Endothelial cell of umbilical vein (primary cell): Measurements from ENCODE around the gene USP40.

Experiments used
- EZH2 ChIP-seq: IDR thresholded peaks from 2 replicates; pipeline ENCODE4 v1.6.1; 2012; ENCODE audit warnings: borderline replicate concordance, low read depth, mild to moderate bottlenecking, moderate library complexity, low read length, inconsistent platforms; ENCODE audit not compliant: severe bottlenecking
- GATA2 ChIP-seq: IDR thresholded peaks from 2 replicates; pipeline ENCODE4 v1.7.0; 2011; ENCODE audit warnings: low read depth, mild to moderate bottlenecking, moderate library complexity, mixed read lengths, low read length; ENCODE audit not compliant: insufficient read length, insufficient read depth
- JUN ChIP-seq: IDR thresholded peaks from 2 replicates; pipeline ENCODE4 v1.6.1; 2011; ENCODE audit warnings: borderline replicate concordance, low read depth; ENCODE audit not compliant: insufficient read length, insufficient read depth
- POLR2A ChIP-seq: IDR thresholded peaks from 2 replicates; pipeline ENCODE4 v1.6.1; 2012; ENCODE audit warnings: low read depth, mild to moderate bottlenecking, control low read depth, low read length
- POLR2AphosphoS5 ChIP-seq: IDR thresholded peaks from 2 replicates; pipeline ENCODE4 v1.6.1; 2012; ENCODE audit warnings: low read depth, mild to moderate bottlenecking, control low read depth, low read length, moderate library complexity; ENCODE audit not compliant: insufficient read depth
- TF ChIP-seq, protein P1 (sequence below), 2 donors: IDR thresholded peaks; 1 replicate in 1 of 2; 2 replicates in 1 of 2; pipeline ENCODE4 v1.5.1; 2011; ENCODE audit warnings: low read length in 2 of 2, mild to moderate bottlenecking in 2 of 2, moderate library complexity in 2 of 2, control low read depth in 1 of 2, inconsistent platforms in 1 of 2, low read depth in 1 of 2; ENCODE audit not compliant: insufficient read depth in 1 of 2; ENCODE audit errors: extremely low read depth in 1 of 2

- TF ChIP-seq JUN (no peak), POLR2A (no peak), EZH2 (no peak), GATA2 (no peak), POLR2AphosphoS5 (no peak)
- TF ChIP-seq, protein P1, sequence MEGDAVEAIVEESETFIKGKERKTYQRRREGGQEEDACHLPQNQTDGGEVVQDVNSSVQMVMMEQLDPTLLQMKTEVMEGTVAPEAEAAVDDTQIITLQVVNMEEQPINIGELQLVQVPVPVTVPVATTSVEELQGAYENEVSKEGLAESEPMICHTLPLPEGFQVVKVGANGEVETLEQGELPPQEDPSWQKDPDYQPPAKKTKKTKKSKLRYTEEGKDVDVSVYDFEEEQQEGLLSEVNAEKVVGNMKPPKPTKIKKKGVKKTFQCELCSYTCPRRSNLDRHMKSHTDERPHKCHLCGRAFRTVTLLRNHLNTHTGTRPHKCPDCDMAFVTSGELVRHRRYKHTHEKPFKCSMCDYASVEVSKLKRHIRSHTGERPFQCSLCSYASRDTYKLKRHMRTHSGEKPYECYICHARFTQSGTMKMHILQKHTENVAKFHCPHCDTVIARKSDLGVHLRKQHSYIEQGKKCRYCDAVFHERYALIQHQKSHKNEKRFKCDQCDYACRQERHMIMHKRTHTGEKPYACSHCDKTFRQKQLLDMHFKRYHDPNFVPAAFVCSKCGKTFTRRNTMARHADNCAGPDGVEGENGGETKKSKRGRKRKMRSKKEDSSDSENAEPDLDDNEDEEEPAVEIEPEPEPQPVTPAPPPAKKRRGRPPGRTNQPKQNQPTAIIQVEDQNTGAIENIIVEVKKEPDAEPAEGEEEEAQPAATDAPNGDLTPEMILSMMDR (IDR thresholded peaks at IDR 0.05; ENCODE audit: extremely low read depth in 1 of 2, insufficient read depth in 1 of 2, low read depth in 1 of 2, low read length in 2 of 2): no peak
Observed at GRCh38 chr2:233434666-233435330, 131.8 kb downstream of the USP40 start.
